22Rv1 (cell line): ENCODE measurements around the gene MFAP4.
"Not testable (repeated sequence)": the region's sequence is repeated elsewhere in the genome, so short reads cannot be mapped to it uniquely, and the experiment has no call there.

ENCODE experiments used
- H3K27ac ChIP-seq: fragments of 450-650 bp; 2 replicates; pipeline ENCODE4 v1.5.1; 2017
- CTCF ChIP-seq: fragments of 450-650 bp; IDR thresholded peaks from 2 replicates; pipeline ENCODE4 v1.5.1; 2017; ENCODE audit warnings: mild to moderate bottlenecking
- ZFX ChIP-seq: fragments of 450-650 bp; IDR thresholded peaks from 2 replicates; pipeline ENCODE4 v1.6.1; 2017; ENCODE audit warnings: antibody characterized with exemption, borderline replicate concordance

MFAP4 gene

DNA sequence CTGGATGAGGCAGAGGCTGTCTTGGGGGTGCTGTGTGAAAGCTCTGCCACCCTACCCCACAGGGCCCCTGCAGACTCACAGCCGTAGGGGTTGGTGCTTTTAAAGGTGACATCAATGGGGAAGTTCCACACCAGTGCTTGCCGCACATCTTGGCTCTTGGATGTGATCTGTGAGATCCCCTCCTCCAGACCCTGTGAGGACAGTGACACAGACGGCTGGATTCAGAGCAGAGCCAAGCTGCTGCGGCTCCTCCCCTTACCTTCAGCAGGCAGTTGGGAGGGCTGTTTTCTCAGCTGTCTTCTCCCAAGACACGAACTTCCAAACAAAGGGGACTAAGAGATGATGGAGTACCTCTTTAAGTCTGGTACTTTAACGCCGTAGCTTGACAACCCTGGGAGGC is 29.2 kb downstream of the MFAP4 start:
- no peak overlapping the region for H3K27ac ChIP-seq
- TF ChIP-seq ZFX (no peak), CTCF (no peak)

DNA sequence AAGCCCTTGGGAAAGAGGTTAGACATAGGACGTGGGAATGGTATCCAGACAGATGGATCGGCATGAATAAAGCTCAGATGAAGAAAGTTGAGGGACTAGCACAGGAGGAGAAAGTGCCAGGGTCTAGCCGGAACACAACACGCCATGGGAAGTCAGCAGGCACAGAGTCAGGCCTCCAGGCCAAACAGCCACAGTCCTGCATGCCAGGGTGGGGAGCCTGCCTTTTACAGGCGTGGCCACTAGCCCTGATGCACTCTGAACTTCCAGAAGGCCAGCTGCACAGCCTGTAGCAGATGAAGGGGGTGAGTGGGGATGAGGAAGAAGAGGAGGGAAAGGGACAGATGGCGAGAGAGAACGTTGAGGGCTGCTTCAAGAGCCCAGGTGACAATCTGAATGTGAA is 29.6 kb downstream of the MFAP4 start:
- TF ChIP-seq ZFX (no peak), CTCF (no peak)
- H3K27ac ChIP-seq = no peak overlapping the region

- no peak overlapping the region for H3K27ac ChIP-seq
- TF ChIP-seq CTCF (no peak), ZFX (no peak)
These were observed 32.2 kb downstream of the MFAP4 start for GRCh38 chr17:19354748-19355147.

DNA sequence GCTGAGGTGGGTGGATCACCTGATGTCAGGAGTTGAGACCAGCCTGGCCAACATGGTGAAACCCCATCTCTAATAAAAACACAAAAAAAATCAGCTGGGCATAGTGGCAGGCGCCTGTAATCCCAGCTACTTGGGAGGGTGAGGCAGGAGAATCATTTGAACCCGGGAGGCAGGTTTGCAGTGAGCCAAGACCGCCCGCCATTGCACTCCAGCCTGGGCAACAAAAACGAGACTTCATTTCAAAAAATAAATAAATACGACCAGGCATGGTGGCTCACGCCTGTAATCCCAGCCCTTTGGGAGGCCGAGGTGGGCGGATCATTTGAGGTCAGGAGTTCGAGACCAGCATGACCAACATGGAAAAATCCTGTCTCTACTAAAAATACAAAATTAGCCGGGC is 33.6 kb downstream of the MFAP4 start:
- not testable (repeated sequence) for H3K27ac ChIP-seq

DNA sequence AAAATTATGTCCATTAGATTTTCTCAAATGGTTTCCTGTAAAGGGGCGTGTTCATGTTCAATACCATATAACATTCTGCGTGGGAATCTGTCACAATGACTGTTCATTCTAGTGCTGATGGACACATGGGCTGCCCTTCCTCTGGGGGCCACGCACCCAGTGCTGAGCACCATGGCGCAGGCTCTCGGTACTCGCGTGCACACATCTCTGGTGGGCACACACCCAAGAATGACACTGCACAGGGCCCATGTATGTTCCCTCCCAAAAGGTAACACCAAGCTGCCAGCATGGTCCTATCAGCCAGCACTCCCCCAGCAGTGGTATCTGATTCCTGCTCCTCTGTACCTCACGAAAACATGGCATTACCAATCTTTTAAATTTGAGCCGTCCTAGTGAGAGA is 38.2 kb downstream of the MFAP4 start:
- H3K27ac ChIP-seq = no peak overlapping the region
- TF ChIP-seq ZFX (no peak), CTCF (no peak)

DNA sequence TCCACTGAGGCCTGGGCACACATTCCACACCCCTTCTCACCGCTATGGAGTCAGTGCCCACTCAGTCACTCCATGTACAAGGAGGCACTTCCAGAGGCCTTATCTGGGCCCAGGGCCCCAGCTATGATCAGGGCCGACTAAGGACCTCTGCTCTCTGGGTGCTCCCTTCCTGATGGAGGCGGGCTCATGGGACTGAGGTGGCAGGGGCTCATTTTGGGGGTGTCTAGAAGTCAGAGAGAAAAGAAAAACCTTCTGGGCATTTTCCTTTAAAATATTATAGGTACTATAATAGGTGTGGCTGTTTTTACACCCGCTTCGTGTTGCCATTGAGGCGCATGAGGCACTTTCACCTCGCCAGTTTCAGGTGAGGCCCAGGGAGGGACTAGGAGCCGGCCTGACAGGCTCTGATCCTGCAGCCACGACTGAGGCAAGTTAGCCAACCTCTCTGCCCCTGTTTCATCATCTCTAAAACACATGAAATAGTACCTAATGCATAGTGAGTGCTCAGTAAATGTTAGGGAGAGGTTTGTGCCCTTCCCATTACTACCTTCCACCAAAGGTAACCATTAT is 38.8 kb downstream of the MFAP4 start:
- no peak for TF ChIP-seq CTCF
- no peak for TF ChIP-seq ZFX
- no peak overlapping the region for H3K27ac ChIP-seq

DNA sequence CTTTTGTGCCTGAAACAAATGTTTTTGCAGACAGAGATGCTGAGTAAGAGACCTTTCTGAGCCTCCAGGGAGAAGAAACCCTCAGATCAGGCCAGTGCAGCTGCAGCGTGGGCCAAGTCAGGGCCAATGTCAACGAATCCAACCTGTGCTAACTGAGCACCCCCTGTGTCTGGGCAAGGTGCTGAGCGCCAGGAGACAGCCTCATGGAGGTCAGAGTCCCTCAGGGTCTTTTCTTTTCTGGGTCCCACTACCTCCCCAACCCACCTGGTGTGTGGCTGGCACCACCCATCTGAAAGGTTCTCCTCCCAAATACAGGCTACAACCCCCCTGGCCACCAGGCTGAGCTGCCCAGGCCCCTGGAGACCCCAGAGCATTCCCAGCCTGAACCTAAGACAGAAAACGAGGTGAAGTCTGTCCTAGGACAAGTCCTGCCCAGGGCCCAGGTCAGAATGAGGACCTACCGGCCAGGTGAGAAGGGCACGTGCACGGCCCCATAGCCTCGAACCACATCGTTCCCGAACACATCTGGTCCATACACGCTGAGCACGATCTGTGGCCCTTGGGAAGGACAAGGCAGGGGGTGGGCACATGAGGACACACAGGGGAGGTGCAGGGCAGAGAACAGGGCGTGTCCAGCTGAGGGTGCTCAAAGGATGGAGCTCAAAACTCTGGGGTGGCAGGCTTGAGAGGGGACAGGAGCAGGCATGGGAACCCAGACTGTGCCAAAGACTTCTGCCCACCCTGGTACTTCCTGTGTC is 39.5 kb downstream of the MFAP4 start:
- H3K27ac ChIP-seq = no peak overlapping the region
- TF ChIP-seq ZFX (no peak), CTCF (no peak)
